Epithelial cell of prostate (primary cell): ENCODE results near the gene ZBTB16.

Experiments used
- DNase-seq: peaks from one replicate; pipeline ENCODE4 v3.0.0-alpha.2; 2011; ENCODE audit warnings: low read depth, low spot score
- H3K27ac ChIP-seq: fragments of 450-650 bp; 2 replicates; pipeline ENCODE4 v1.5.1; 2017; ENCODE audit warnings: mild to moderate bottlenecking

ZBTB16 gene

DNA sequence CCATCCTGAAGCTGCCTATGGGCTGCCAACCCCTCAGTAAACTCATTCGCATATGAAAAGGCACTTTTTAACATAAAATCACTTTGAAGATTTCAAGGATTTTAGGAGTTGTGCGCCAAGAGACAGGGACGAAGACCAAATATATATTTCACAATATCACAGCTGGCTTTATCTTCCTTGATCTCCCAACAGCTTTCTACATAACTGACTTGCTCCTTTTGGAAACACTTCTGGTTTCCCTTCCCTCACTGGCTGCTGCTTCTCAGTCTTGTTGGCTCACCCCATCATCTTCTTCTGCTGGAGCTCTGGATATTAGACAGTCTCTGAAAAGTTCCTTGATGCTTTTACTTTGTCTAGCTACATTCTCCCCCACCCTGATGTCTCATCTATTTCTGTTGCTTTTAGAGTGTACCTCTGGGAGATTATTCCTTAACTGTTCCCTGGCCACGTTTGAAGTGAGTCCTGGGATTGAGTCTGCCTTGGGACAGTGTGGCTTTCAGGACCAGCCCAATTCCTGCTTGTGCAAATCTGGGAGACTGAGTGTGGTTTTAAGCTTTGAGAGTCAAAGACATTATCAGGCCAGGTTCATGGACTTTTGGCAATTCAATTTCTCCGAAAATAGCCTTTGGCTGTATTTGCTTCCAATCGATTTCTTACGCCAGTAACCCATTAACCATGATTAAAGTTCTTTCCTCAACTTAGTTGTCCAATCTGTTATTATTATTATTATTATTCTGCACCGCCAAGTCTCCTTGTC, 205.8 kb downstream of the ZBTB16 start:
- DNase-seq = no peak

DNA sequence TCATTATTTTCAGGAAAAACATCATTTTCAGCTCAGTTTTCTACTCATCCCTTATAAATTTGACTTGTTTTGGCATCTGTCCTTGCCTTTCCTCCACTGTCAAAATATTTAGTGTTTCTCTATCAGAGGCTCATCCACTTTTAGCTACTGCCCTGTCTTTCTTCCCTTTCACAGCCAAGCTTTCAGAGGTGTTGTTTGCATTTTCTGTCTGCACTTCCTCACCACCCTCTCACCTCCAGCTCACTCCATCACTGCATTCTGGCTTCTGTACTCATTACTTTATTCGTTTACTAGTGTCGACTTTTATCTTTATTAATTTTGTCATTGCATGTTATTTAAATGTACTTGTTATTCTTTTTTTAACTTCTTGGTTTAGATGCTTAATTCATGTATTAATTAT, 210.0 kb downstream of the ZBTB16 start:
- no peak overlapping the region for H3K27ac ChIP-seq
- no peak for DNase-seq

More for the DNA sequence above, 205.8 kb downstream of the ZBTB16 start:
- H3K27ac ChIP-seq = no peak overlapping the region

DNA sequence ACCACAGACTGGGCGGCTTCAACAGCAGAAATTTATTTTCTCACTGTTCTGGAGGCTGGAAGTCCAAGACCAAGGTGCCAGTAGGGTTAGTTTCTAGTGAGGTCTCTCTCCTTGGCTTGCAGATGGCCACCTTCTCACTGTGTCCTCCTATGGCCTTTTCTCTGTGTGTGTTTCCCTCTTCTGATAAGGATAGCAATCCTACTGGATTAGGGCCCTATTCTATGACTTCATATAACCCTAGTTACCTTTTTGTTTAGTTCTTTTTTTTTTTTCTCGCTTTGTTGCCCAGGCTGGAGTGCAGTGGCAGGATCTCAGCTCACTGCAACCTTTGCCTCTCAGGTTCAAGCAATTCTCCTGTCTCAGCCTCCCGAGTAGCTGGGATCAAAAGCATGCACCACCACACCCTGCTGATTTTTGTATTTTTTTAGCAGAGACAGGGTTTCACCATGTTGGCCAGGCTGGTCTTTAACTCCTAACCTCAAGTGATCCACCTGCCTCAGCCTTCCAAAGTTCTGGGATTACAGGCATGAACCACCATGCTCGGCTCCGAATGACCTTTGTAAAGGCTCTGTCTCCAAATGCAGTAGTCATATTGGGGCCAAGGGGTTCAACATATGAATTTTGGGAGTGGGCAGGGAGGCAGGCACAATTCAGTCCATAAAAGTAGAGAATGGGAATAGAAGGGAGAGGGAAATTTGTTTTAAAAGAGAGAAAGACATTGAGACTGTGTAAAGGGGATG, 211.2 kb downstream of the ZBTB16 start:
- no peak overlapping the region for H3K27ac ChIP-seq
- no peak for DNase-seq

DNA sequence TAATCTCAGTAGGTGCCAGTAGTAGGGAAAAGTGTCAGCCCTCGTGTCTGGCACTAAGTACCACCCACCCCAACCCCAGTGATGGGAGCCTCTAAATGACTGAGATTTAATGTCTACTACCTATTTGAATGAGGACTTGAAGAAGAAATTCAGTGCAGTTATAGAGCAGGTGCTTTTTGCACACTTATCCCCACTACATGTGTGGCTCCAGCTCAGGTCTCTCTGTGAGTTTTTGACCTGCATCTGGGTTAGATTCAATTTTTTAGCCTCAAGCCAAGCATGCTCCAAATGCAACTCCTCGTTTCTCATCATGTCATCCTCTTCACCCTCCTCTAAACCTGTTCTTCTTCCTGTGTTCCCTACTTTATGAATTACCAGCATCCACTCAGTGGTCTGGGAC, 211.8 kb downstream of the ZBTB16 start:
- H3K27ac ChIP-seq = no peak overlapping the region
- no peak for DNase-seq

DNA sequence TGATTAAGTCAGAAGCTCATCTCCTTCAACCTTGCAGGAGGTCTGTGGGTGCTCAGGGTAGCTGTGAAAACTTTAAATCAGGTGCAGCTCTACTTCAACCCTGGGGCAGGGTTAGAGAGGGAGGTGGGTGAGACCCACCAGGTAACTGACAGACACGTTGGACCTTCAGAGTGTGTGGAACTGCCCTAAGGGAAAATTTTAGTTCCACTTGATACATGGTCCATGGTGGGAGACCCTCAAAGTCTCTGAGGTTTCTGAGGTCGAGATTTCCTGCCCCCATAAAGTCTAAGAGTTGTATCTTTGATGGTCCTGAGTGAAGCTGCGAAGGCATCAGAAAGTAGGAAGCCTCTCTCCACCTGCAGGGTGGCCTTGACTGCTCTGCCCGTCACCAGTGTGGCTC, 212.8 kb downstream of the ZBTB16 start:
- no peak for DNase-seq
- H3K27ac ChIP-seq = no peak overlapping the region

DNA sequence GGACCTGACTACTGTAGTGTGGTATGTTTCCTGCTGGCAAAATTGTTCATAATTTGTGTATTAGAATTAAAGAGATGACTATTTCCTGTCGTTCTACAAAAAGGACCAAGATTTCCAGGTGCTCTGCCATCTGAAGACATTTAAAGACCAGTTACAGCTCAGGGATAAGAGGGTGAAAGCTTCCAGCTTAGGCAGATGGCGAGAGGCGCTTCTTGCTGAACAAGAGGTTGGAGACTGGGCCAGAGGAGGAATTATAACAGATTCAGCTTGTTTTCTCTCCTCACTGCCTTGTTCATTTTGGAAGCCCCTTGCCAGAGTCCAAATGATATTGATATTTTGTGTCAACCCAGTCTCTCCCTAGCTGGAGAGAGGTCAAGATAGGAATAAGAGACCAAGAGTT, 213.6 kb downstream of the ZBTB16 start:
- H3K27ac ChIP-seq = no peak overlapping the region
- no peak for DNase-seq

DNA sequence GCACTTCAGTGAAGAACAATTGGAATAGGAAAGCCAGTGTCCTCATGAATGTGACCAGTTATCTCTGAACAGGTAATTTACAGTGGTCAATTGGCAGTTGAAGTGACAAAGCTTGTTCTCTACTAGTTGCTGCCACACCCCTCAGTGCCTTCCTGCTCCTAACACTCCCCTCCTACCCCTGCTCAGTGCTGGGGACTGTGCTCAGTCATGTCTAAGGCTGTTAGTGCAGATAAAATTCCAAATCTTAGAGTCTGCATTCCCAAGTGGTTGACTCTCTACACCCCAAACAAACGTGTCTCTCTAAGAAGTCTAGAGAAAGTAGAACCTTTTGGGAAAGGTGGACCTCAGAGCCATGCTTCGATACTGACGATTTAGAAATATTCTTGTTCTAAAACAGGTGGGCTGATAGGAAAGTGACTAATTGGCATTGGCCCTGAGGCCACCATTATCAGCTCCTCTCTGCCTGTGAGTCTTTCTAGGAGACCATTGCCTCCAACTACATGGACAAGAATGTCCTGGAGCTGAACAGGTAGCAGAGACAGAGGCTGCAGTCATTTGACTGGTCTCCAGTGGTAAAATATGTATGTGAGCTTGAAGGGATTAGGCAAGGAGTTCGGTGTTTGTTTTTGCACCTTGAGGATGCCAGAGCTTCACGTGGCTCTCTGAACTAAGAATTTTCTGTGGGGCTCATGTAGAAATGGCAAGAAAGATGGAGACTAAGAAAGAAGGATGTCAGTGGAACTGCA, 214.6 kb downstream of the ZBTB16 start:
- no peak overlapping the region for H3K27ac ChIP-seq
- no peak for DNase-seq

DNA sequence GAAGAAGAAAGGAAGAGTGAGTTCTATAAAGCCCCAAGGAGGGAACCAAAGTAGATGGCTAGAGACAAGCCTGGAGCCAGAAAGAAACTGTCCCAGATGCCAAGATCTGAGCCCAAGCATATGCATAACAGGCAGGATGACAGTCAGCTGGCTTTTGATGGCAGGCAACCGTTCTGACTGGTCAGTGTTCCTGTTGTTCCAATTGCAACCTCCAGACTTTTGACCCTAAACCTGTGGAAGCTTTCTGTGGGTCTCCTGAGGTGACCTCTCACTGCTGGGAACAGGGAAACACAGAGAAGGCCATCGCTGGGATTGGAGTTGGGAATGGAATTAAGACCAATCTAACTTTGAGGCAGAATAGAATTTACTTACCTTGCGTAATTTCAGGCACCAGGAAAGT, 215.1 kb downstream of the ZBTB16 start:
- DNase-seq = no peak

DNA sequence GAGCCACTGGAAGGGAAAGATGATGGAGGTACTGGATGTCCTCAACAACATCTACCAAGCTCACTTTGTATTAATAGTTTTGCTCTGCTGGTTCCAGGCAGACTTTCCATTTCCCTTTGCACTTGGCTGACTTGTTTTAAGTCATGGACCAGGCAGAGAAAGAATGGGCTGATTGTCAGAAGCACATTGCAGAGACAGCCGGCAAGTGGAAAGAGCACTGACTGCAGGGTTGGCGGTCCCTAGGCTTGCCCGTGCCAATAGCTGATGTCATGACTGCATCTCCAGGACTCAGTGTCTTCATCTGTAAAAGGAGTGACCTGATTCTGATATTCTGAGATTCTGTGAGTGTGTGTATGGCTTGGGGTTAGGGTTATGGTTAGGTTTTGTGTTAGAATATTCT, 215.8 kb downstream of the ZBTB16 start:
- no peak overlapping the region for H3K27ac ChIP-seq
- DNase-seq = no peak

More for the DNA sequence above, 215.1 kb downstream of the ZBTB16 start:
- no peak overlapping the region for H3K27ac ChIP-seq

DNA sequence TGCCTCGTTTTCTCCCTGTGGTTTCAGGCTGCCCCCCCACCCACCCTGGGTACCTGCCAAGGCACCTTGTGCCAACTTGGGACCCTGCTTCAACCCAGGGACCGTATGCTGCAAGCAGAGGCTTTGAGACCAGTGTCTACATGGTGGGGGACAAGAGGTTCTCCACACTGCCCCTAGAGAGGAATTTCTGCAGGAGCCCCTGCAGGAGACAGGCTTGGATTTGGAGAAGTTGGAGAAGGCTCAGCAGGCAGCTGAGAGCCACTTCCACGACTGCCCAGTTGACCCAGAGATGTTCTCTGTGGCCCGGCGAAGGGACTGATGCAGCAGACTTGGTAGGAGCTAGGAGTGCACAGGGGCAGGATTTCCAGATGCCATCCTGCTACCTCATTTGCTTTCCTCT, 216.6 kb downstream of the ZBTB16 start:
- no peak for DNase-seq
- H3K27ac ChIP-seq = no peak overlapping the region

DNA sequence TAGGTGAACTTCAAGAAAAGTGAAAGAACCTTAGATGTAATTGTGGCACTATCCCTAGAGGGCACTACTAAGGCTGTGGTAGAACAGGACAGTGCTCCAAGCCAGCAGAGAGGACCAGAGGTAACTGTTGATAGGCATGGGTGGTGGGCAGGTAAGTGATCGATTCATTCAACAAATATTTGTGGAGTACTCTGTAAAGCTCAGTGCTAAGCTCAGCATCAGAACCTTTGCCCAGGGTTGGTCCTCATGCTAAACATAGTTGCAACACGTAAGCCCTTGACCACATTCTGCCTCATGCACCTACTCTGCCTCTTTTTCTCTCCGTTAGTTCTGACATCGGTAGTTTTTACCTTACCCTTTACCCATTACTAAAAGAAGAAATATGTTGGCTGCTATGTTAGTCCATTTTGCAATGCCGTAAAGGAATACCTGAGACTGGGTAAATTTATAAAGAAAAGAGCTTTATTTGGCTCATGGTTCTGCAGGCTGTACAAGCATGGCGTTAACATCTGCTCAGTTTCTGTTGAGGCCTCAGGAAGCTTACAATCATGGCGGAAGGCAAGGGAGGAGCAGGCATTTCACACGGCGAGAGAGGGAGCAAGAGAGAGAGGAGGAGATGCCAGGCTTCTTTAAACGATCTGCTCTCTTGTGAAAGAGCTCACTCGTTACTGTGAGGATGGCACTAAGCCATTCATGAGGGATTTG, 218.3 kb downstream of the ZBTB16 start:
- no peak for DNase-seq

DNA sequence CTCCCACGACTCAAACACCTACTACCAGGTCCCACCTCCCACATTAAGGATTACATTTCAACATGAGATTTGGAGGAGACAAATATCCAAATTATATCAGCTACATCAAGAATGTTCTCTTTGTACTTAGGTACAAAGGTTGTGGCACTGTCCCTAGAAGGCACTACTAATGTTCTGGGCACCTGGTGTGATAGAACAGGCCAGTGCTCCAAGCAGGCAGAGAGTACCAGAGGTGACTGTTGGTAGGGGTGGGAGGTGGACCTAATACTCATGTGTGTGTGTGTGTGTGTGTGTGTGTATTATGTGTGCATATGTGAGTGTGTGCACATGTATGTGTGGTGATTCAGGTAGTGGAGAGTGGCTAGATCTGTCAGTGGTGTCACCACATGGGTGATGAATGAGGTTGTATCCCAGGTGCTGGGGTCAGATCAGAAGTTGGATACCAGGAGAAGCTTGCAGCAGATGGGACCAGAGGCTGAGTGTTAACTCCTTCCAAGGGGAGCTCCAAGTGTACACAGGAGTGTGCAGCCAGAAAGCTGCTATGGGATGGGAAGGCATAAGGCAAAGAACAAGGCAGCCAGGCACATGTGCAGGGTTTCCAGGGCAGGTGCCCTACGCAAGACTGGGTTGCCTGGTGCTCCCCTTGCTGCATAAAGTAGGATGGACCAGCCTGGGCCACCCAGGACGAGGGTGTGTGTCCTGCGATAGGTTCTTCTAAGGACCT, 219.0 kb downstream of the ZBTB16 start:
- no peak overlapping the region for H3K27ac ChIP-seq
- no peak for DNase-seq

More for the DNA sequence above, 218.3 kb downstream of the ZBTB16 start:
- H3K27ac ChIP-seq = no peak overlapping the region

DNA sequence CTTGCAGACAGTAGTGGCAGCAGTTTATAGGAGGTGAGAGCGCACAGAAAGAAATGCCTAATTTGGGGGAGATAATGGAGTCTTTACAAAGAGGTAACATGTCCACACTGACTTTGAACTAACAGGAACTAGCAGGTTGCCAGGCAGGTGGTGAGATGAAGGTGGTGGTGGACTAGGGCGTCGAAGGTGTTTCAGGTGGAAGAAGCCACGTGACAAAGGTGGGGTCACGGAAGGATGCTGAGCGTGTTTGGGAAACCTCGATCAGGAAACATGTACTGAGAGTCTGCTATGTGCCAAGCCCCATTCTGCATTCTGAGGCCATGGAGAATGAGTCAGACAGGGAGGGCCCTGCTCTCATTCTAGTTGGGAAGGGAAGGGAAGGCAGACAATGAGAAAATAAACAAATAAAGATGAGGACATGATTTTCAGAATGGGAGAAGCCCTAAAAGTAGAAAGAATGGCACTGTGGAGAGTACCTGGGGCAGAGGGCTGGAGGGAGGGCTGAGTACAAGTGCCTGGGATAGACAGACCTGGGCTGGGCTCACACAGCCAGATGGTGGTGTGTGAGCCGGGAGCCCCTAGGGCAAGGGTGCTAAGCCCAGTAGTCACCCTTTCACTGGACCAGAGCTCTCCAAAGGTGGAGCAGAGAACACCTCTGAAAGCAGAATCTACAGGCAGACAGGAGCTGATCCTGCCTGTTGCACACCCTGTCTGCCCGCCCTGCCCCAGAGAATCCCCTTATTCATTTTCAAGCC, 220.5 kb downstream of the ZBTB16 start:
- H3K27ac ChIP-seq = peak overlapping the region; percentile 51
- DNase-seq = peak; percentile 49

DNA sequence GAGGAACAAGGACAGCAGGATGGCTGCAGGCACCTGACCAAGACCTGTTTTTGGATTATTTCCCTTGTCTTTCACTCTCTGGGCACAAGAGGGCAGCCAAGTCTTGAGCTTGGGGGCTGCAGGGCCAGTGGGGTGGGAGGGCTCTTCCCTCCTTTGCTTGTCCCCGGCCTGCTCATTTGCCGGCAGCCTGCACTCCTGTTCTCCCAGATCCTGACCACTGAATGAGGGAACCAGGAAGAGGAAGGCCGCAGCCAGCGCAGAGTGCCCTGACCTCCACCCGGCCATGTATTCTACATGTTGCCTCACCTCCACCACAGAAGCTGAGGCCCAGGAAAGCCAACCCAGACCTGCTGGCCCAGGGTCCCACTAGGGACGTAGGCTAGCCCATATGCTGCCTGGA, 221.2 kb downstream of the ZBTB16 start:
- H3K27ac ChIP-seq = peak overlapping the region; percentile 51
- peak; percentile 27 for DNase-seq

DNA sequence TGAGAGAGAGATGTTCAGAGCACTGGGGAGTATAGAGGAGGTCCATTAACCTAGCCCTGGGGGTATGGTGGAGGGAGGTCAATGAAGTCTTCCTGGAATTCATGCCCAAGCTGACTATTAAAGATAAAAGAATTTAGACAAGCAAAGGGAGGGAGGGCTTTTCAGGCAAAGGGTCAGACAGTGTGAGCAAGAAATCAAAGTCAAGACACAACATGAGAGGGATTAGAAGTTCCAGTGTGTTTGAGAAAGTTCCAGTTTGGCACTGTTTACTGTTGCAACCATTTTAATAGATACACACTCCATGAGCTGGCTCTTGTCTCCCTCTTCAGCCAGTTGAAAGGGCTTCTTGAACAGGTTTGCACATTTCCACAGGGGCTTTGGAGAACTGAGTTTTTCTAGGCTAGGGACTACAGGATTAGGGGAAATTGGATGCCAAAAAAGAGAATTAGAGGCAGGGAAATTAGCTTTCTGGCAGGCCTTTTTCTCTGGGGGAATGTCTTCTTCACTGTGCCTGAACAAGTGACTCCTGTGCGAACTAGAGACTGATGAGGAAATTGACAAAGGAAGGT, 222.0 kb downstream of the ZBTB16 start:
- no peak overlapping the region for H3K27ac ChIP-seq

DNA sequence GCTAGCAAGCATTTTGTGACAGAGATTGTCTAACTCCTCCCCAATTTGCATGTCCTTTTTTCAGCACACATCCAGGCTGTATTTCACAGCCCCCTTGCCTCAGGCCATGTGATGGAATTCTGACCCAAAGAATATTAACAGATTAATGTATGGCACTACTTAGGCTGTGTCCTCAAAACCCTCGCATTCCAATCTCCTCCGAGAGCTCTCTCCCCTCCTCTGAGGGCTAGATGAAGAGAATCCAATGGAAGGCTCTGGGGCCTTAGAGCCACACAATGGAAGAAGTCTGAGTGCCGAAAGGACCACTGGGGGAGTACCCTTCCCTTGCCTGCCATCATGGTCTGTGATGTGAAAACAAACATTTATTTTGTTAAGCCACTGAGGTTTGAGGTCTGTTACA, 223.0 kb downstream of the ZBTB16 start:
- DNase-seq = no peak
- no peak overlapping the region for H3K27ac ChIP-seq

More for the DNA sequence above, 222.0 kb downstream of the ZBTB16 start:
- no peak for DNase-seq

DNA sequence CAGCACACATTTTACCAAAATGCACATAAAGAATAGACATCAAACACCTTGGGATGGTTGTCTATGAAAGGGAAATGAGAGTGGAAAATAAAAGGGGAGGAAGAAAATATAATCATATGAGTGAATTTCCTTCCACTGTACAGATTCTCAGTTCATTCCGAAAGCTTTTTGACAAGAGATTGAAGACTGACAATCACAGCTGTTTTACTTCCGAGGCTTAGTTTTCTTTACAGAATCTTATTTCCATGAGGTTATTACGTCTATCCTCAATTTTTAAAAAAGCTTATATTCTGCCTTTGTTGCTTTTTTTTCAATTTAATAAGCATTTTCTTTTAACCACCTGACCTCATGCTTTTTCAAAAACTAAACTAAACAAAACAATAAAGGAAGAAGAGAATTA, 223.9 kb downstream of the ZBTB16 start:
- H3K27ac ChIP-seq = no peak overlapping the region
- DNase-seq = no peak

DNA sequence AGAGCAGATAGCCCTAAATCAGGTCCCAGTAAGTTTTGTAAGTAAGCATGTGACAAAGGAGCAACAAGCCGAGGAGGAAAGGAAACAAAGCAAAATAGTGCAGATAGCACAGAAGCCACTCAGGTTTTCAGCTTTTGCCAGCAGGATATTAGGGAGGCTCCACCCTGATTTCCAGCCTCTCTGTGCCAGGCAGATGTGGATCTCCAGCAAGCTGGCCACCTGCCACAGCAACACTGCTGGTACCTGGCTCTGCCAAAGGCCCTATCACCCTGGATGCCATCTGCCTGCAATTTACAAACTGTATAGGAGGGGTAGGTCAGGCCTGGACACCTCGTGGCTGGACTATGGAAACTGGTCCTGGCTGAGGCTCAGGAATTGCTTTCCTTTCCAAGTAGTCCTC, 224.5 kb downstream of the ZBTB16 start:
- DNase-seq = no peak
- H3K27ac ChIP-seq = no peak overlapping the region

DNA sequence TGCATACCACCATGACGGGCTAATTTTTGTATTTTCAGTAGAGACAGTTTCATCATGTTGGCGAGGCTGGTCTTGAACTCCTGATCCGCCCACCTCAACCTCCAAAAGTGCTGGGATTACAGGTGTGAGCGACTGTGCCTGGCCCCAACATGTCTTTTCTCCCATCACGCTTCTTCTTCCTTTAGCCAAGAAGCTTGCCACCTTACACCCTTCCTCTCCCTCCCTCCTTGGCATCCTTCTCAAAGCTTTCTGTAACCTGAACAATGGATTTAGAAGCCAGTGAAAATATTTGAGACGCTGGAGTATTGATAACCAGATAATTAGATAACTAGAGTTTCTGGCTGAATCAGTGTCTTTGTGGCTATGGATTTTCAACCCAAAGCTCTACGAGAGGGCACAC, 225.4 kb downstream of the ZBTB16 start:
- H3K27ac ChIP-seq = no peak overlapping the region
- no peak for DNase-seq
